Trophoblast cell (in vitro differentiated cells and primary cell): ENCODE results near the gene ARF1.
A peak's percentile ranks its signal among the peaks of the same experiment; 100 is the strongest.
"Not testable (repeated sequence)": the region's sequence is repeated elsewhere in the genome, so short reads cannot be mapped to it uniquely, and the experiment has no call there.

Experiments
- DNase-seq, 2 donors: peaks; one replicate each; pipeline ENCODE4 v3.0.0-alpha.2; 2016
- H2AFZ ChIP-seq: 2 replicates; pipeline ENCODE4 v1.6.1; 2013; ENCODE audit warnings: low read length, moderate library complexity, mild to moderate bottlenecking; ENCODE audit not compliant: insufficient read depth, poor library complexity
- H2AK5ac ChIP-seq: 2 replicates; pipeline ENCODE4 v1.6.1; 2013; ENCODE audit warnings: mild to moderate bottlenecking, low read length
- H2BK120ac ChIP-seq: 2 replicates; pipeline ENCODE4 v1.6.1; 2013; ENCODE audit warnings: low read length, mild to moderate bottlenecking, moderate library complexity; ENCODE audit not compliant: insufficient read depth, poor library complexity
- H2BK12ac ChIP-seq: 2 replicates; pipeline ENCODE4 v1.6.1; 2013; ENCODE audit warnings: mild to moderate bottlenecking, low read length, moderate library complexity
- H2BK5ac ChIP-seq: 2 replicates; pipeline ENCODE4 v1.6.1; 2013; ENCODE audit warnings: low read length, low read depth, moderate library complexity, mild to moderate bottlenecking; ENCODE audit not compliant: poor library complexity
- H3K14ac ChIP-seq: 2 replicates; pipeline ENCODE4 v1.6.1; 2013; ENCODE audit warnings: mild to moderate bottlenecking, low read length
- H3K18ac ChIP-seq: 2 replicates; pipeline ENCODE4 v1.6.1; 2013; ENCODE audit warnings: mild to moderate bottlenecking, low read length
- H3K23ac ChIP-seq: 2 replicates; pipeline ENCODE4 v1.6.1; 2013; ENCODE audit warnings: low read length
- H3K27ac ChIP-seq: 2 replicates; pipeline ENCODE4 v1.5.1; 2013; ENCODE audit warnings: low read depth, mild to moderate bottlenecking, inconsistent platforms, low read length, moderate library complexity
- H3K27me3 ChIP-seq: 2 replicates; pipeline ENCODE4 v1.6.1; 2013; ENCODE audit warnings: inconsistent platforms, mild to moderate bottlenecking, low read length, moderate library complexity; ENCODE audit not compliant: insufficient read depth
- H3K36me3 ChIP-seq, 2 experiments: 1 replicate in 1 of 2; 2 replicates in 1 of 2; pipeline ENCODE4 v1.6.1; 2013; ENCODE audit warnings: low read length in 2 of 2, mild to moderate bottlenecking in 2 of 2, moderate library complexity in 1 of 2; ENCODE audit not compliant: insufficient read depth in 2 of 2, control insufficient read depth in 1 of 2
- H3K4ac ChIP-seq: 2 replicates; pipeline ENCODE4 v1.6.1; 2013; ENCODE audit warnings: low read depth, mild to moderate bottlenecking, low read length, moderate library complexity
- H3K4me1 ChIP-seq, 2 experiments: 1 replicate in 1 of 2; 2 replicates in 1 of 2; pipeline ENCODE4 v1.6.1; 2013; ENCODE audit warnings: low read length in 2 of 2, mild to moderate bottlenecking in 2 of 2, moderate library complexity in 1 of 2; ENCODE audit not compliant: insufficient read depth in 2 of 2, control insufficient read depth in 1 of 2
- H3K4me2 ChIP-seq: 2 replicates; pipeline ENCODE4 v1.6.1; 2013; ENCODE audit warnings: inconsistent platforms, mild to moderate bottlenecking, low read length, moderate library complexity
- H3K4me3 ChIP-seq: 2 replicates; pipeline ENCODE4 v1.5.1; 2013; ENCODE audit warnings: mild to moderate bottlenecking, low read depth, low read length, inconsistent platforms
- H3K79me1 ChIP-seq: one replicate; pipeline ENCODE4 v1.6.1; 2013; ENCODE audit warnings: low read length
- H3K79me2 ChIP-seq: 2 replicates; pipeline ENCODE4 v1.6.1; 2013; ENCODE audit warnings: low read length, mild to moderate bottlenecking; ENCODE audit not compliant: control insufficient read depth, insufficient read depth, poor library complexity
- H3K9ac ChIP-seq: 2 replicates; pipeline ENCODE4 v1.6.1; 2013; ENCODE audit warnings: mild to moderate bottlenecking, low read length
- H3K9me3 ChIP-seq: 2 replicates; pipeline ENCODE4 v1.6.1; 2013; ENCODE audit warnings: low read depth, mild to moderate bottlenecking, control low read depth, inconsistent platforms, low read length; ENCODE audit not compliant: insufficient read depth
- H4K12ac ChIP-seq: 2 replicates; pipeline ENCODE4 v1.6.1; 2013; ENCODE audit warnings: low read depth, mild to moderate bottlenecking, low read length, moderate library complexity
- H4K8ac ChIP-seq: 2 replicates; pipeline ENCODE4 v1.6.1; 2013; ENCODE audit warnings: low read depth, mild to moderate bottlenecking, low read length, moderate library complexity
- H4K91ac ChIP-seq: one replicate; pipeline ENCODE4 v1.6.1; 2013; ENCODE audit warnings: low read depth, mild to moderate bottlenecking, low read length, moderate library complexity
- WGBS: extraction: QIAGEN DNeasy Blood & Tissue Kit; methylation state at CpG from one replicate; pipeline ENCODE4 v1.1.7; 2013; ENCODE audit warnings: missing lambda C conversion rate; ENCODE audit not compliant: insufficient read length, insufficient coverage; ENCODE audit errors: extremely low coverage; 5-methylcytosine and 5-hydroxymethylcytosine counted together

Gene ARF1

DNA sequence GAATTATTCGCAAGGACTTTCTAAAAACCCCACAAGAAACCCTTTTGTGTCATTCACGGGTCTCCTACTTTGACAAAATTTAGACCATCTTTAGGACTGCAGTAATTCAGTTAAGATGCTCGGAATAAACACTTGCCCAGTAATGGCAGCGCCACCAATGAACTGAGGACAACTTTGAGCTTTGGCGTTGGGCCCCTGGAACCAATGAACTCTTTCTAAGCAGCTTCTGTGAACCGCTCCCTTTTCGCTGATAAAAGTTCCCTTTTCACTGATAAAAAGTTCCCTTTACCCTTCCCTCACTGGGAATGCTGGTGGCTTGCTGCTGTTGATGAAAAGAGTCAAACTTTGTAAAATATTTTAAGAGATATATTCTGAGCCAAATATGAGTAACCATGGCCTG lies 28.0 kb downstream of the ARF1 start:
- Histone ChIP-seq H3K27ac (no peak overlapping the region), H3K36me3 (peaks cover 18 to 19% of the 10 kb centered on the region in 2 experiments), H3K79me1 (peaks cover 11% of the 10 kb centered on the region), H3K4ac (no peak overlapping the region), H3K79me2 (peaks cover 9% of the 10 kb centered on the region), H4K91ac (no peak overlapping the region), H4K12ac (no peak overlapping the region), H3K18ac (no peak overlapping the region), H3K23ac (no peak overlapping the region), H4K8ac (no peak overlapping the region), H3K14ac (no peak overlapping the region), H3K4me1 (peaks cover 7 to 10% of the 10 kb centered on the region in 2 experiments), H2AK5ac (no peak overlapping the region), H2AFZ (no peak overlapping the region), H3K9ac (no peak overlapping the region), H3K9me3 (no peaks in the 10 kb centered on the region), H3K4me3 (no peak overlapping the region), H2BK120ac (no peak overlapping the region), H2BK12ac (no peak overlapping the region), H3K4me2 (no peak overlapping the region), H2BK5ac (no peak overlapping the region), H3K27me3 (no peaks in the 10 kb centered on the region)
- peak in 1 of 2 donors; percentile 44 for DNase-seq
- WGBS, result no CpG with 5 or more reads among the region's 7 CpGs

DNA sequence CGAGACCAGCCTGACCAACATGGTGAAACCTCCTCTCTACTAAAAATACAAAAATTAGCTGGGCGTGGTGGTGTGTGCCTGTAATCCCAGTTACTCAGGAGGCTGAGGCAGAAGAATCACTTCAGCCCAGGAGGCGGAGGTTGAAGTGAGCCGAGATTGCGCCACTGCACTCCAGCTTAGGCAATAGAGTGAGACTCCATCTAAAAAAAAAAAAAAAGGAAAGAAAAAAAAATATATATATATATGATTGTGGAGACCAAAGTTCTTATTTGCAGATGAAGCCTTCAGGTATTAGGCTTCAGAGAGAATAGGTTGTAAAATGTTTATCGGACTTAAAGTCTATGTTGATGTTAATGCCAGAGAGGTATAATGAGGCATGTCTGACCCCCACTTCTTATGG lies 28.8 kb downstream of the ARF1 start:
- H3K79me2 ChIP-seq, H3K4me3 ChIP-seq, H2BK120ac ChIP-seq, H3K18ac ChIP-seq, H2AK5ac ChIP-seq, H3K9me3 ChIP-seq, H4K8ac ChIP-seq, H3K27me3 ChIP-seq, H3K9ac ChIP-seq, H4K91ac ChIP-seq, H3K4me2 ChIP-seq, H4K12ac ChIP-seq, H3K4ac ChIP-seq, H2BK12ac ChIP-seq, H3K14ac ChIP-seq, H3K4me1 ChIP-seq, H2AFZ ChIP-seq, H3K27ac ChIP-seq, H2BK5ac ChIP-seq, H3K23ac ChIP-seq: not testable (repeated sequence)
- DNase-seq, result peak in 1 of 2 donors; percentile 46
- Histone ChIP-seq H3K36me3 (peaks cover 10 to 12% of the 10 kb centered on the region in 2 experiments), H3K79me1 (peaks cover 11% of the 10 kb centered on the region)
- WGBS, result no CpG with 5 or more reads among the region's 6 CpGs

DNA sequence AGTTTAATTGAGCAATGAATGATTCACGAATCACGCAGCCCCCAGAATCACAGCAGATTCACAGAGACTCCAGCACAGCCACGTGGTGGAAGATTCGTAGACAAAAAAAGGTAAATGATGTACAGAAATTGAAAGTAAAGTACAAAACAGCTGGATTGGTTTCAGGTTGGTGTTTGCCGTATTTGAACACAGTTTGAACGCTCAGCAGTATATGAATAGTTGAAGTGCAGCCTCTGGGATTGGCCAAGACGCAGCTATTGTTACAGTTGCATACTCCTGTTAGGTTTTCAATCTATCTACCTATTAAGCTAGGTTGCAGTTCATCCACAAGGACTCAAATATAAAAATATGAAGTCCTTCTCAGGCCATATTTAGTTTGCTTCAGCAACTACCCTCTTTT lies 29.7 kb downstream of the ARF1 start:
- Histone ChIP-seq H2AFZ (no peak overlapping the region), H3K14ac (no peak overlapping the region), H3K9ac (no peak overlapping the region), H3K18ac (no peak overlapping the region), H4K8ac (no peak overlapping the region), H2BK12ac (no peak overlapping the region), H2BK120ac (no peak overlapping the region), H4K91ac (no peak overlapping the region), H3K4me3 (no peak overlapping the region), H3K27ac (no peak overlapping the region), H3K23ac (no peak overlapping the region), H3K4ac (no peak overlapping the region), H3K27me3 (no peaks in the 10 kb centered on the region), H3K4me2 (no peak overlapping the region), H3K79me2 (peaks cover 9% of the 10 kb centered on the region), H2BK5ac (no peak overlapping the region), H3K4me1 (peaks cover 7 to 10% of the 10 kb centered on the region in 2 experiments), H2AK5ac (no peak overlapping the region), H4K12ac (no peak overlapping the region), H3K79me1 (peaks cover 11% of the 10 kb centered on the region), H3K9me3 (no peaks in the 10 kb centered on the region), H3K36me3 (peaks cover 5 to 7% of the 10 kb centered on the region in 2 experiments)
- DNase-seq, result no peak
- WGBS, result no CpG with 5 or more reads among the region's 7 CpGs

DNA sequence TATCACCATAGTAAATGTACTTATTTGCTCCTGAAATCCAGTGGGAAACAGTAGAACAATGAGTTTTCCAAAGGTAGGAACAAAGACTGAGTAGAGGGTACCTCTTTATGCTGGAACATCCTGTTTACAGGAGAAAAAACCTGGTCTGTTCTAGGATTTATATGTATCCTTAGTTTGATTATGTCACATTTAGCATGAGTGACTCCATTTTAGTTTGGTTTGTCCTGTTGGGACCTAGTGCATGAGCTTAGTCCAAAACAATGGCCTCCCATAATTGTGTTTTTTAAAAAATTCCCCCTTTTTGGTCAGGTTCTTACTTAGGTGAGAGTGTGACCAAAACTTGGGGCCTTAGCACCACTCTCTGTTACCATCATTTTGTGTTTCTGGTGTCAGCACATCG lies 30.1 kb downstream of the ARF1 start:
- Histone ChIP-seq H3K4me3 (no peak overlapping the region), H3K27me3 (no peaks in the 10 kb centered on the region), H3K27ac (no peak overlapping the region), H3K4me1 (peaks cover 7 to 10% of the 10 kb centered on the region in 2 experiments), H2AFZ (no peak overlapping the region), H3K23ac (no peak overlapping the region), H3K18ac (no peak overlapping the region), H3K79me2 (peaks cover 9% of the 10 kb centered on the region), H3K9ac (no peak overlapping the region), H2BK120ac (no peak overlapping the region), H3K36me3 (peaks cover 2 to 3% of the 10 kb centered on the region in 2 experiments), H3K14ac (no peak overlapping the region), H3K4me2 (no peak overlapping the region), H2BK12ac (no peak overlapping the region), H3K79me1 (peaks cover 11% of the 10 kb centered on the region), H2AK5ac (no peak overlapping the region), H4K8ac (no peak overlapping the region), H4K91ac (no peak overlapping the region), H2BK5ac (no peak overlapping the region), H4K12ac (no peak overlapping the region), H3K9me3 (no peaks in the 10 kb centered on the region), H3K4ac (no peak overlapping the region)
- DNase-seq, result no peak
- WGBS, result no CpG with 5 or more reads among the region's 1 CpG
